HG03571 (cell line): ENCODE data around the gene CDK14.

Experiments used
- ATAC-seq: cut with Tn5 transposase; IDR thresholded peaks from one replicate; pipeline ENCODE4 v1.9.1; 2021; ENCODE audit not compliant: unreplicated experiment

The CDK14 gene

GRCh38 chr7:90677486-90678404, 81.6 kb downstream of the CDK14 start:
- no peak for ATAC-seq

- no peak for ATAC-seq
Measured at GRCh38 chr7:90678986-90679385, 82.9 kb downstream of the CDK14 start.

GRCh38 chr7:90680484-90680883, 84.4 kb downstream of the CDK14 start:
- ATAC-seq: no peak

- no peak for ATAC-seq
Measured at GRCh38 chr7:90681336-90682022, 85.4 kb downstream of the CDK14 start.

- no peak for ATAC-seq
Measured at GRCh38 chr7:90686146-90686545, 90.0 kb downstream of the CDK14 start.

GRCh38 chr7:90688810-90689209, 92.7 kb downstream of the CDK14 start:
- ATAC-seq: no peak

GRCh38 chr7:90689260-90689659, 93.1 kb downstream of the CDK14 start:
- ATAC-seq: no peak

GRCh38 chr7:90690159-90690858, 94.2 kb downstream of the CDK14 start:
- no peak for ATAC-seq

GRCh38 chr7:90692396-90692795, 96.3 kb downstream of the CDK14 start:
- ATAC-seq: no peak

- ATAC-seq: no peak
Measured at GRCh38 chr7:90692947-90693346, 96.8 kb downstream of the CDK14 start.

- no peak for ATAC-seq
Measured at GRCh38 chr7:90693939-90694338, 97.8 kb downstream of the CDK14 start.

GRCh38 chr7:90698616-90699015, 102.5 kb downstream of the CDK14 start:
- ATAC-seq: no peak

GRCh38 chr7:90701021-90701420, 104.9 kb downstream of the CDK14 start:
- ATAC-seq: no peak

- no peak for ATAC-seq
Measured at GRCh38 chr7:90701771-90702170, 105.7 kb downstream of the CDK14 start.

GRCh38 chr7:90705391-90706071, 109.4 kb downstream of the CDK14 start:
- ATAC-seq: no peak

GRCh38 chr7:90706072-90706716, 110.1 kb downstream of the CDK14 start:
- no peak for ATAC-seq

- peak; percentile 52 for ATAC-seq
Measured at GRCh38 chr7:90708841-90709317, 112.8 kb downstream of the CDK14 start.

GRCh38 chr7:90709501-90710465, 113.7 kb downstream of the CDK14 start:
- ATAC-seq: peak; percentile 40

- ATAC-seq: no peak
Measured at GRCh38 chr7:90710466-90710850, 114.3 kb downstream of the CDK14 start.
